Suprapubic skin (tissue), 3 donors: ENCODE results near the gene SLC12A6.

Experiments
- POLR2AphosphoS5 ChIP-seq, 3 donors: sonication (generic); formaldehyde crosslinking; IDR thresholded peaks; one replicate each; pipeline ENCODE4 v1.6.1; 2017; ENCODE audit warnings: antibody characterized with exemption in 3 of 3
- TF ChIP-seq, protein P1 (sequence below), 2 donors: fragments of 200-600 bp in 1 of 2; fragments of 450-650 bp in 1 of 2; sonication (generic) in 1 of 2; IDR thresholded peaks; one replicate each; pipeline ENCODE4 v1.5.1; 2016 to 2019; ENCODE audit warnings: antibody characterized with exemption in 2 of 2, mild to moderate bottlenecking in 1 of 2, moderate library complexity in 1 of 2

DNA sequence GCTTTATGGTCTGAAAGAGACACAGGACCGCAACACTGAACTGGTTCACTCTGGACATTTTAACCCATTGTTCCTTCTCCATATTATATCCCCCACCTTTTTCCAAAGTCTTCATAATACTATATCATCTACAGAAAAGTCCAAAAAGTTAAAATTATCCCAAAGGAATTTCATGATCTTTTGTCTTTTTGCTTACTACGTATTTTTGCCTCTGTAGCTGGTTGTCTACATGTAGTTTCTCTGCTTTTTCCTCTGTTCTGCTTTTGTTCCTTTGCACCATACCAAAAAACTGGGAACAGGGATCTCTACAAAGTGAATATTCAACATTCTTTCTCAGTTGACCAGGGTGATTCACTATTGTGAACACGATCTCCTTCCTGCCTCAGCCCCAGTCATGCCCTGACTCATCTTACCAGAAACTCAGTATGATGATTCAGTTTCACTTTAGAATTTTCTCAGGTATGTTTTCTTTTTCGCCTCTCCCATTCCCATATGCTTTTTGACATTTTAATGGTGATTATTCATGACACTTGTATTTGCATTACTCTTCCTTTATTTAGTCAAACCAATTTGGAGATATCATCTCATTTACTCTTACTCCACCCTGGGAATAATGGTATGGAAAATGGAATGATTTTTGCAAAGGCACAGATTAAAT, 98.3 kb downstream of the SLC12A6 start:
- TF ChIP-seq, protein P1, sequence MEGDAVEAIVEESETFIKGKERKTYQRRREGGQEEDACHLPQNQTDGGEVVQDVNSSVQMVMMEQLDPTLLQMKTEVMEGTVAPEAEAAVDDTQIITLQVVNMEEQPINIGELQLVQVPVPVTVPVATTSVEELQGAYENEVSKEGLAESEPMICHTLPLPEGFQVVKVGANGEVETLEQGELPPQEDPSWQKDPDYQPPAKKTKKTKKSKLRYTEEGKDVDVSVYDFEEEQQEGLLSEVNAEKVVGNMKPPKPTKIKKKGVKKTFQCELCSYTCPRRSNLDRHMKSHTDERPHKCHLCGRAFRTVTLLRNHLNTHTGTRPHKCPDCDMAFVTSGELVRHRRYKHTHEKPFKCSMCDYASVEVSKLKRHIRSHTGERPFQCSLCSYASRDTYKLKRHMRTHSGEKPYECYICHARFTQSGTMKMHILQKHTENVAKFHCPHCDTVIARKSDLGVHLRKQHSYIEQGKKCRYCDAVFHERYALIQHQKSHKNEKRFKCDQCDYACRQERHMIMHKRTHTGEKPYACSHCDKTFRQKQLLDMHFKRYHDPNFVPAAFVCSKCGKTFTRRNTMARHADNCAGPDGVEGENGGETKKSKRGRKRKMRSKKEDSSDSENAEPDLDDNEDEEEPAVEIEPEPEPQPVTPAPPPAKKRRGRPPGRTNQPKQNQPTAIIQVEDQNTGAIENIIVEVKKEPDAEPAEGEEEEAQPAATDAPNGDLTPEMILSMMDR (IDR thresholded peaks at IDR 0.05): no peak
- TF ChIP-seq POLR2AphosphoS5 (IDR thresholded peaks at IDR 0.05): no peak
